Muscle layer of duodenum (tissue), 2 donors: ENCODE measurements around the gene DLX2.
A peak's percentile ranks its signal among the peaks of the same experiment; 100 is the strongest.

Source experiments
- H3K27ac ChIP-seq: one replicate; pipeline ENCODE4 v1.7.0; 2013; ENCODE audit warnings: mild to moderate bottlenecking, low read length
- H3K27me3 ChIP-seq: one replicate; pipeline ENCODE4 v1.7.0; 2013; ENCODE audit warnings: low read depth, mild to moderate bottlenecking, control low read depth, low read length
- H3K36me3 ChIP-seq, 2 donors: one replicate each; pipeline ENCODE4 v1.7.0; 2013; ENCODE audit warnings: low read length in 2 of 2, control low read depth in 1 of 2, mild to moderate bottlenecking in 1 of 2; ENCODE audit not compliant: insufficient read depth in 2 of 2, control insufficient read depth in 1 of 2
- H3K4me1 ChIP-seq, 2 donors: one replicate each; pipeline ENCODE4 v1.7.0; 2013; ENCODE audit warnings: low read length in 2 of 2, mild to moderate bottlenecking in 2 of 2, control low read depth in 1 of 2, moderate library complexity in 1 of 2; ENCODE audit not compliant: insufficient read depth in 2 of 2, control insufficient read depth in 1 of 2
- H3K4me3 ChIP-seq, 2 donors: one replicate each; pipeline ENCODE4 v1.7.0; 2013; ENCODE audit warnings: low read length in 2 of 2, low read depth in 1 of 2, mild to moderate bottlenecking in 1 of 2
- H3K9me3 ChIP-seq, 2 donors: one replicate each; pipeline ENCODE4 v1.7.0; 2013; ENCODE audit warnings: low read length in 2 of 2, control low read depth in 1 of 2, mild to moderate bottlenecking in 1 of 2; ENCODE audit not compliant: control insufficient read depth in 1 of 2
- donor health status: healthy.

DLX2 gene

DNA sequence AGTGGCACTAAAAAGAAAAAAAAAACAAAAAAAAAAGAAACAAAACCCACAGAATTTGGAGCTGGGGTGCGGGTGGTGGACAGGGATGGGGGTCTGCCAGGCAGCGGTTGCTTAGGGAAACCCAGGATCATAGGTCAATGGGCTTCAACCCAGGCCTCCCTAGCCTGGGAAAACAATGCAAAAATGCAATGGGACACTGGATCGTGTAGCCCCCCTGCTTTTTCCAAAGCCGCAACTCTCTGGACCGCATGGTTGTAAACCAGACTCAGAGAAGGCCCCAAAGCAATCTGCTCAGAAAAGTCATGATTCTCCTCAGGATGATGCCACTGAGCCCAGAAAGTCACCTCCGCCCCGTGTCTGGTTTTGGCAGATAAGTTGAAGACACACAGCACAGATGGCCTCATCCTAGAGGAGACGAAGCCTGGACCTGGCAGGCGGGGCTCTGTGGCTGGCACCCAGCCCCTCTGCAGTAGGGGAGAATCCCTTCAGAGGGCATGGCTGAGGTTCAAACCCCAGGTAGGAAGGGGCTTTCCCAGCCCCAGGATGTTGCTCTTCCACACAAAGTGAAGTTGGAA, 5.1 kb downstream of the DLX2 start:
- Histone ChIP-seq H3K9me3 (no peaks in the 10 kb centered on the region), H3K27me3 (peaks cover 96% of the 10 kb centered on the region), H3K27ac (no peak overlapping the region), H3K36me3 (no peaks in the 10 kb centered on the region), H3K4me3 (no peak overlapping the region), H3K4me1 (peaks cover 4 to 77% of the 10 kb centered on the region in 2 donors)

DNA sequence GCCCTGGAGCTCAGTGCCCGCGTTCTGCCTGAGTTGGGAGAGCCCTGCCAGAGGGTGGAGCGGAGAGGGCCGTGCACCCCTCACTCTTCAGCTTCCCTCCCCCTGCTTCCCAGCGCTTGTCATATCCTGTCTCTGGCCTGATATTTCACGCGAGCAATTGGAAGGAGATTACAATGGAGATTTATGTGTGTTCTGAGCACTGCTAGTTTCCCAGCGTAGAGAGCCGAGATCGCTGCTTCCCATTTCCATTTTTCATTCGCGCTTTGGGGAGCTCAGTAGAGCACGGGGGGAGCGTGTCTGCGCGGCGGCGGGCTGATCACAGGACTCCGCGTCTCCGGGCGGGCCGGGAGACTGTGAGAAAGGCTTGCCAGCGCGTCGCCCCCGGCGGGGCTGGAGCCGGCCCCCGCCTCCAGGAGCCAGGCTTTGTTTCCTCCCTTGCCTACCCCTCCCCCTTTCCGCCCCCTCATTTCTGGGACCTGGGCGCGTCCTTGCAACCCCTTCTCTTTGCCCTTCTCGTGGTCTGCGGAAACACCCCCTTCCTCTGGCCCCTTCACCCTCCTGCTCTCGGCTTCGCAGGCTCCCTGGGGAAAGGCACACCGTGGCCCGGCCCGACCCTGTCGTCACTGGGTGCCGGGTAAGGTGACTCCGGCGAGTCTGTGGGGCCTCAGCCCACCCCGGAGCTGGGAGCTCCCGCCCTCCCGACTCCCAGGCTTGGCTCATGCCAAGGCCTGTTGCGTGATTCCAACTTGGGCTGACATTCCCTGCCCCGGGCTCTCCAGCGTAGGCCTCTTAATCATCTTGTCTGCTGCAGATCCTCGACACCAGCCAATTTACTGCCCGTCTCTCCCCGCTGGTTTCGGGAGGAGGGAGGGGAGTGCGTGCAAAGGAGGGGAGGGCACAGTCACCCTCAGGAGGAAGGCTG, 5.8 kb downstream of the DLX2 start:
- Histone ChIP-seq H3K27ac (no peak overlapping the region), H3K4me1 (peaks cover 4 to 70% of the 10 kb centered on the region in 2 donors), H3K9me3 (no peaks in the 10 kb centered on the region), H3K36me3 (no peaks in the 10 kb centered on the region), H3K27me3 (peaks cover 97% of the 10 kb centered on the region), H3K4me3 (peak overlapping the region in 1 of 2 donors; percentile 37)

DNA sequence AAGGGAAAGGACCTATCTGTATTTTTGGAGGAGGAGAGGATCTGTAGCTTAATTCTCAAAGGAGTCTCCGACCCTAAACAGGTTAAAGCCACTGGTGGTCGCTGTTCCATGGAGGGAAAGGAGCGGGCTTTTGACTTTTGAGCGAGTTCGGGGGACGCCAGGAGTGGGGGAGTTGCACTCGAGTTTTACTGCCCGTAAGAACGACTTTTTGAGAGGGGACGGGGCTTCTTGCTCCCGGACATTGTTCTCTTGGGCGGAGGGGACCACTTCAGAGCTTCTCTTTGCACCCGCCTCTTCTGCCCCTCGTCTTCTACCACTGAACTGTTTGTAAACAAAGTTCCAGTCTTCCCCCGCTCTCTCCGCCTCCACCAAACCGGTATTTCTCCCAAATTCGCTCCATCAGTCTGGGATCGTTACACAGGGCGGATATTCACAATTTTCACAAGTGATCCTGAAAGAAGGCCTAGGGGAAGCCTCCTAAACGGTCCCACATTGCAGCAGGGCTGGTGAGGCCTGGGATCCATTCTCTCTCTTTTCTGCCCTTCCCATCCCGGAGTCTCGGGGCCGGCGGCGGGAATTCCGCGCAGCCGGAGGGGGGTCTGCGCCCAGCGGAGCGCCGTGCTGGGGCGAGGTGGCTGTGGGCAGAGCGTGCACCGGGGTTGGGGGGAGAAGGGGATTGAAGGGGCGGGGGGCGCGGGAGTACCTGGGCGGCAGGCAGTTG, 6.6 kb downstream of the DLX2 start:
- H3K9me3 ChIP-seq: no peaks in the 10 kb centered on the region
- H3K4me3 ChIP-seq: peak overlapping the region; percentile 13 to 37
- H3K36me3 ChIP-seq: no peaks in the 10 kb centered on the region
- peaks cover 97% of the 10 kb centered on the region for H3K27me3 ChIP-seq
- H3K4me1 ChIP-seq: peaks cover 4 to 62% of the 10 kb centered on the region in 2 donors
- H3K27ac ChIP-seq: no peak overlapping the region

DNA sequence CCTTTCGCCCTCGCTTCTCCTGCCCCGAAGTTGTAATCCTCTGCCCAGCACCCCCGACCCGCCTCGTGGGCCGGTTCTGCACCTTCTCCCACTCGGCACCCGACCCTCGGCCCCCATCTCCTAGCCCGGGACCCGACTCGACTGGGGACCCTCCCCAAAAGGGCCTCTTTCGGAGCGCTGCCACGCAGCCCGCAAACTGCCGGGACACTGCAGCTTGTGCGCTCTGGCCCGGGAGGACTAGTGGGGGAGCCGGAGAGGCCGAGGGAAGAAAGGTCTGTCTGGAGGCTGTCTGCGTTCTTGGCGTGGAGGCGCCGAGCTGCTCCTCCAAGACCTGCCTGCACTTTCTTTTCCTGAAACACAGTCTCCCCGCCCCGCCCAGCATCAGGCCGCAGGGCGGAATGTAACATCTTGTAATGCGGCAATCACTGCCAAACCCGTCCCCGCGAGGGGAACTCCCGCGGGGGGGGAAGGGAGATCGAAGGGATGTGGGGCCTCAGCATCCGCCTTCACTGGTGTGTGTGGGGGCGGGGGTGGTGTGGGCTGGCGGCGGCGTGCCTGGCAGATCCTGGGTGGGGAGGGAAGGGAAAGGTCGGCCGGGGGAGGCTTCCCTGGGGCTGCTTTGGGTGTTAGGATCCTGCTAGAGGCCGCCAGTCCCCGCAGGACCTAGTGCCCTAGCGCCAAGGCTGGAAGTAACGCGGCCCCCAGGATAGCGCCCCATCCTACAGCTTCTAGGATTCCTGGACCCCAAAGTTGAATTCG, 7.4 kb downstream of the DLX2 start:
- H3K9me3 ChIP-seq: no peaks in the 10 kb centered on the region
- H3K36me3 ChIP-seq: no peaks in the 10 kb centered on the region
- peak overlapping the region; percentile 50 to 61 for H3K4me3 ChIP-seq
- peaks cover 4 to 55% of the 10 kb centered on the region in 2 donors for H3K4me1 ChIP-seq
- H3K27me3 ChIP-seq: peaks cover 96% of the 10 kb centered on the region
- H3K27ac ChIP-seq: no peak overlapping the region

DNA sequence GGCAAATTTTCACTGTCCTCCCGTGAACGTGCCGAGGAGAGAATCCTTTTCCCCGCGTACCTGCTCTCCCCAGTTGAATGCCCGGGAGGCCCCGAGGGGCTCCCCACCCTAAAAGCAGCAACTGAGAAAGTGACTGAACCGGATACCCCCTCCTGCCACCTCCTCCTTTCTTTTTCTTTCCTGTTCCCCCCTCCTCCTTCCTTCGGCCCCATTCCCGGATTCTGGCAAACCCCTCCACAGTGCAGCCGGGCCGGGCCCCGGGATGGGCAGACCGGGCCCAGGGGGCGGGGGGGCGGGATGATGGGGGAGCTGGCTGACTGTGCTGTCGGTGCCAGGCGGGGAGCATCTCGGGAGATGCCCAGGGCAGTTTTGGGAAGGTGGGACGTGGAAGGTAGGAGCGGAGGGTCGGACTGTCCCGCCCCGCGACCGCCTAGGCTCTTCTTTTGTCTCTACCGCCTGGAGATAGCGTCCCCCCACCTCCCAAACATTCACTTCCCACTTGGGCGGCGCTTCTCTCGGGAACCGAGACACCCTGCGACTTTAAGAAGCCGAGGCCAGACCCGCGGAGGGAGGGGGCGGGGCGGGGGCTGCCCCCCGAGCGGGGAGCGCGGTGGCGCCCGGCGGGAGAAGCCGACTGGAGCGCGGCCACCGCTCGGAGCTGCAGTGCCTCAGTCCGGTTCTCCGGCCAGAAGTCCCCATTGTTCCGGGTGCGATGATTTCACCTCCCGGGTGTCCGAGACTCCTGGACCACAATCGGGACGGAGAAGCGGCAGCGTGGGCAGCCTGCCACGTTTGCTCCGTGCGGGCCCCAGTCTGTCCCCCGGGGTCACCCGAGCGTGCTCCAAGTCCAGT, 8.2 kb downstream of the DLX2 start:
- Histone ChIP-seq H3K9me3 (no peaks in the 10 kb centered on the region), H3K27ac (no peak overlapping the region), H3K36me3 (no peaks in the 10 kb centered on the region), H3K4me1 (peaks cover 4 to 49% of the 10 kb centered on the region in 2 donors), H3K4me3 (peak overlapping the region; percentile 50 to 61), H3K27me3 (peaks cover 97% of the 10 kb centered on the region)

DNA sequence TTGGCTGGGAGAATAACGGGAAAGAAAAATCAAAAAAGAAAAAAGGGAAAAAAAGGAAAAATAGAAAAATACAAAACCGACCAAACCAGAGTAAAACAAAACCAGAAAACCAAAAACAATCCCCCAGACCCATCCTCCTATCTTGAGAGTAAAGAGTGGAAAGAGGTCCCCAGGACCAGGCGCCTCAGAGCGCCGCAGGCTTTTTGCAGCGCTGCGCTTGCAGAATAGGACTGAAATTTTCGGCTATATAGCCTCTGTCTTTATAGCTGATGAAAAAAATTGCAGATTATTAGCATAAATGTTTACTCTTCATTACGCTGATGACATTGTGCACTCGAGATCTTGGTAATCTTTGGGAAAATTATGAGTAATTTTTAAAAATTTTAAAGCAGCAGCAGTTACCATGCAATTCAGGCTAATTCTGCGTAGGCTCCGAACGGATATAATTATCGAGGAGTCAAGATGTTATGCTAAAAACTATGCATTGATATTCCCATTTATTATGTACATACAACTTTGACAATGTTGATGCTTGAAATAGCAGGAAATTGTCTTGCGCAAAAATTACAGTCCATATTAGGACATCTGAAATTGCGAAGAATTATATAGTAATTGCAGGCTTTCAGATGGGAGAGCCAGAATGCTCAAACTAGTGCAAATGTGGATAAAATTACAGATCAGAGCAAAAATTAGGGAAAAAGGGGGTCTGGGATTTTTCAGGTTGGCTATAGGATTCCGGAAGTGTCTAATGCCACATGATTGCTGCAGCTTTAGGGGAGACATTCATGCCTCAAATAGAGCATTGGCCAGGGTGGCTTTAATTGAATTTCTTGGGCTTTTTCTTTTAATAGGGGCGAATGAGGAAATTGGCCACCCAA, 9.0 kb downstream of the DLX2 start:
- H3K4me1 ChIP-seq: peaks cover 4 to 41% of the 10 kb centered on the region in 2 donors
- H3K36me3 ChIP-seq: no peaks in the 10 kb centered on the region
- no peak overlapping the region for H3K27ac ChIP-seq
- H3K4me3 ChIP-seq: no peak overlapping the region
- H3K9me3 ChIP-seq: no peaks in the 10 kb centered on the region
- H3K27me3 ChIP-seq: peaks cover 96% of the 10 kb centered on the region

DNA sequence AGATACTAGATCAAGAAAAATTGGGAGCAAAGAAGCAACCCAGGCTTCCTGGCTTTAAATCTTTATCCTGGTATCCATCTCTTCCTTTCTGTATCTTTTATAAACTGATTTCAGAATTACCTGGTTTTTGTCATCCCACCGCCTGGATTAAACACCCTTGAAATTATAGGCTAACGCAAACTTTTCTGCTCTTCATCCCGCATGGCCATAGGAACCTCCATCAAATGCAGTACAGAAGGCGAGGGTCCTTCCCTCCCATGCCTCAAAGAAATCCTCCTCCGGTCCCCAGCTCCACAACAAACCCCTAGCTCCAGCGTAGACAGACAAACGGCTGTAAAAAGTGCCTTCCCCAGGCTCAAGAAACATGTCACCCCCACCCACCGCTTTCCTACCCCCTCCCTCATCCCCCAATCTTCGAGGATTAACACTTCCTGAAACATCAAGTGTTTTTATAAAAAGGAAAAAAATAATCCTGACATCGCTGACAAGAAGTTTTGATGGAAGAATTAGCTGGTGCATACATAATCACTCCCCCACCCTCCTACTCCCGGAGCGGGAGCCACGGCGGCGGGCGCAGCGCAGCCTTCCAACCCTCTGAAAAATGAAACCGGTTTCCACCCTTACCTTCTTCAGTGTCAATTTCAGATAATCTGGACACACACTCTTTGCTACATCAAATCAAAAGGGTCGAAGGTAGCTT, 9.8 kb downstream of the DLX2 start:
- no peaks in the 10 kb centered on the region for H3K9me3 ChIP-seq
- no peak overlapping the region for H3K4me3 ChIP-seq
- peaks cover 4 to 38% of the 10 kb centered on the region in 2 donors for H3K4me1 ChIP-seq
- H3K36me3 ChIP-seq: no peaks in the 10 kb centered on the region
- peaks cover 96% of the 10 kb centered on the region for H3K27me3 ChIP-seq
- H3K27ac ChIP-seq: no peak overlapping the region

DNA sequence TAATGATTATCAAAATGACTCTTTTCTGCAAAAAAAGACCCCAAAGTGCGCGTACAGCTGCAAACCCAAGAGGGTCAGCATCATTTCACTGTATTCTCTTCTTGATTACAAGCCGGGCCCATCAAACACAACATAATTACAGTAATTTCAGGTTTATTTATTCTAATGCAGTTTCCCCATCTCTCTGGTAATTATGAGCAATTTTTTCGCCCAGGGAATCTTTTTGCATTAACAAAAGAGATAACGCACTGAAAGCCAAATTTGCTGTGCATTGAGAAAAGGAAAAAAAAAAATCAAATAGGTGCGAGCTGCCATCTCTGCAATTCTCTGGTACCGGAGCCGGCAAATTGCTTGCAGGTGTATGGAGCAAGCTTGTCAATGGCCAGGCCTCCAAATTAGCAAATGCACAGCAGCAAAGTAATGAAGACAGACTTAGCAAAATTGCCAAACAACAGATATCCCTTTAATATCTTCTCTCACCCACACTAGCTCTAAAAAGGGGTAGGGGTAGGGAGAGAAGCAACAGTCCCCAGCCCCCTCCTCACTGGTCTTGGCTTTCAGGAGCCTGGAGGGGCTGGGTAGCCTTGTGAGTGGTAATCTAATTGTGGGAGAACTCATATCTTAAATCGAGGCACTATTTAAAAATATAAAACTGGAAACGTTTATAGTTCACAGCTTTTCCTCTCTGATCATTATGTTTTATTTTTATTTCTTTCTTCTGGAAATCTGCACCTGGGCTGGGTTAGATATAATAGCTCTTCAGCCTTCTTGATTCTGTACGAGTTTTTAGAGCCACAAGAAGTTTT, 10.7 kb downstream of the DLX2 start:
- peaks cover 4 to 33% of the 10 kb centered on the region in 2 donors for H3K4me1 ChIP-seq
- no peaks in the 10 kb centered on the region for H3K36me3 ChIP-seq

More for the DNA sequence above, 10.7 kb downstream of the DLX2 start:
- Histone ChIP-seq H3K27me3 (peaks cover 96% of the 10 kb centered on the region), H3K4me3 (no peak overlapping the region), H3K9me3 (no peaks in the 10 kb centered on the region), H3K27ac (no peak overlapping the region)
